Esophagus mucosa (tissue), 1 donor: ENCODE measurements around the gene SIVA1. TPM values are rescaled to one million over a fixed set of nuclear protein-coding genes. Genes with fewer than 3 reads are reported as not detected.
"Not testable (repeated sequence)": the region's sequence is repeated elsewhere in the genome, so short reads cannot be mapped to it uniquely, and the experiment has no call there.

ENCODE experiments used
- ATAC-seq: fragments of 200-7000 bp; cut with Tn5 transposase; one replicate; pipeline ENCODE4 v1.9.1; 2020
- total RNA-seq: library from RNA; stranded (reverse); gene quantifications from one replicate; pipeline ENCODE4 v1.2.4, GENCODE V29; 2023
- donor health status: DM: yes; HTN: yes; CAD: no.

The SIVA1 gene
- total RNA-seq, 1 donor from 2014 or later, result 51.6 TPM

DNA sequence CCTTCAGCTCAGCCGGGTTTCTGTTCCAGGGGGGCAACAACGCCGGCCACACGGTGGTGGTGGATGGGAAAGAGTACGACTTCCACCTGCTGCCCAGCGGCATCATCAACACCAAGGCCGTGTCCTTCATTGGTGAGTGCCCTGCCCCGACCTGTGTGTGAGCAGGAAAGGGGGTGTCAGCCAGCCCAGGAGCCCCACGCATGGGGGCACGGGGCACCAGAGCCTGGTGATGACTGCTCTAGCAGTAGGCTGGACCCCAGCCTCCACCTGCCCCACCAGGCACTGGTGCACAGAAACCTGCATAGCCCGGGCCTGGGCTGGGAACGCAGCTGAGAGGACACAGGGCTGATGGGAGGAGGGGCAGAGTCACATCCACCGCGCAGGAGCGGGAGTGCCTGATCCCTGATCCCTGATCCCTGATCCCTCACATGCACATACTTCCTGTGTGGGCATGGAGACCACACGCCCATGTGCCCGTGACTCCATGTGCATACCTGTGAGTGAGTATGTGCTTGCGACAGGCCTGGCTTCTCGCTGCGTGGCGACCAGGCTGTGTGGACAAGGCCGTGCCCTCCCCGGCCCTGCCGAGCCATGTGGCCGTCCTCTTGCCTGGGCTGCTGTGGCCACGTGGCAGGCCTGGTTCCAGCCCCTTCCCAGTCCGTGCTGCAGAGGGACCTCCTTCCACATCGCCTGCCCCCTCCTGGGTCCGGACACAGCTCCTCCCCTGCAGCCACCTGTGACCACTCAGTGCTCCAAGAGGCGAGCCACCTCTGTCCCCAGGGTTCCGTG lies 17.8 kb upstream of the SIVA1 start:
- ATAC-seq, result no peak

DNA sequence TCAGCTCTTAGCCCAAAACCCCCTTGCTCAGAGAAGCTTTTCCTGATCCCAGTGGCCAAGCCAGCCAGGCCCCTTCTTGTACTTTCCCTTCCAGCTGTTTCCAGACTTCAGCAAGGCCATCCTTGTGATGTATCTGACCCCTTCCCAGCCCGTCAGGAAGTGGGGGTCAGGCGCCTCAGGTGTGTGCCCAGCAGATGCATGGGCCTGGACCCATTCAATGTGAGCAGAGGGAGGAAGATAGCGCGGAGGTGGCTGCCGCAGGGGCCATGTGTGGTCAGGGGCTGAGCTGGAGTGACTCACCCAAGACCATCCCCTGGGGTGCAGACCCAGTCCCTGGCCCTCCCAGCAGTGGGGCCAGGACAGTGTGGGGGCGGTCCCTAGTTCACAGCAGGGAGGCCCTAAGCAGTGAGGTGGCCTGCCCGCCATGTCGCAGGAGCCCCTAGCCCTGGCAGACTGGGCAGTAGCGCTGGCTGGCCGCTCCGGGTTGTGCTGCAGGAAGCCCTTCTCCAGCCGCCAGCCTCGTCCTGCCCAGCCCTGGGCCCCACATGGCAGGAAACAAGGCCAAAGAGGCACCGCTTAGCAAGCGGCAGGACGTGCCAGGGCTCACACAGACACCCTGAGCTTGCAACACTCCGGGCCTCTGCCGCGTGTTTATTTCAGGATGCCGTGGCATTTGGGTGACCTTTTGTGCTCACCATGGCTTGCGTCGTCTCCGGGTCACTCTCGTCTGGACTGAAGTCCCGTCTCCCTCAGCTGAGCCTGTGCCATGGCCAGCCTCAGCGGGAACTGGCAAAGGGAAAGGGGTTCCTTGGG lies 16.9 kb upstream of the SIVA1 start:
- ATAC-seq, result peak; percentile 52

DNA sequence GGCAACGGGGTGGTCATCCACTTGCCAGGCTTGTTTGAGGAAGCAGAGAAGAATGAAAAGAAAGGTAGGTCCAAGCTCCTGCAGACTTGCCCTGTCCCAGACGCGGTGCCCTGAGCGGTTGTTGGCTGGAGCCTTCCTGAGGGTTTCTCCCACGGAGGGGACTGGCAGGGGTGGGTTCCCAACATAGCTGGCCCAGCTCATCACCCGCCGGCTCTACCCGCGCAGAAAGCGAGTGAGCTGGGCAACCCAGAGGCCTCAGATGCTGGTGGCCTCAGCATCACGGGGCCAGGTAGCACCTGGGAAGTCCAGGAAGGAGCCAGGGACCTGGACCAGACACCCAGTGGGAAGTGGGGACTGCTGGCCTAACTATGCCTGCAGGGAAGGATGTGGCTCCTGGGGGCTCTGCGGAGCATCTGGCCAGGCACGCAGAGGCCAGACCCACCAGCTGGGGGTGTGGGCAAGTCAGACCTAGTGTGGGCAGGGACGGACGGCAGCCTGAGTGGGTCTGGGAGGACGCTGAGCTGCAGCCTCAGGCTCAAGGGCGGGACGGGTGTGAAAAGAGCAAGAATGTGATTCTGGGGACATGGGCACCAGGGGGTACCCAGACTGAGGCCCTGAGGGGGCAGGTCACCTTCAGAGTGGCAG lies 14.4 kb upstream of the SIVA1 start:
- no peak for ATAC-seq

DNA sequence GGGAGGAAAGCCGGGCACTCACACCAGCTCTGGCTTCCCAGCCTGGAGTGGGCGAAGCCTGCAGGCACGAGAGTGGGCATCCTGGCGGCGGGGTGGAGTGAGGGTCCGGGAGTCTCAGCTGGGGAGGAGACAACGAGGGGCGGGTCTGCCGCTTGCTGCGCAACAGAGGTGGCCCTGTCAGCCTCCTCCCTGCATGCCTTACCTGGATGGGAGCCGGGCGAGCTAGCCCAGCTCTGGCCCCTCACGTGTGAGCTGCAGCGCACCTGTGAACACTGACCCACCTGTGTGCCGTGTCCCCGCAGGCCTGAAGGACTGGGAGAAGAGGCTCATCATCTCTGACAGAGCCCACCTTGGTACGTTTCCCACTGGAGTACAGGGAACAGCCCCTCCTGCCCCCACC lies 13.9 kb upstream of the SIVA1 start:
- no peak for ATAC-seq

DNA sequence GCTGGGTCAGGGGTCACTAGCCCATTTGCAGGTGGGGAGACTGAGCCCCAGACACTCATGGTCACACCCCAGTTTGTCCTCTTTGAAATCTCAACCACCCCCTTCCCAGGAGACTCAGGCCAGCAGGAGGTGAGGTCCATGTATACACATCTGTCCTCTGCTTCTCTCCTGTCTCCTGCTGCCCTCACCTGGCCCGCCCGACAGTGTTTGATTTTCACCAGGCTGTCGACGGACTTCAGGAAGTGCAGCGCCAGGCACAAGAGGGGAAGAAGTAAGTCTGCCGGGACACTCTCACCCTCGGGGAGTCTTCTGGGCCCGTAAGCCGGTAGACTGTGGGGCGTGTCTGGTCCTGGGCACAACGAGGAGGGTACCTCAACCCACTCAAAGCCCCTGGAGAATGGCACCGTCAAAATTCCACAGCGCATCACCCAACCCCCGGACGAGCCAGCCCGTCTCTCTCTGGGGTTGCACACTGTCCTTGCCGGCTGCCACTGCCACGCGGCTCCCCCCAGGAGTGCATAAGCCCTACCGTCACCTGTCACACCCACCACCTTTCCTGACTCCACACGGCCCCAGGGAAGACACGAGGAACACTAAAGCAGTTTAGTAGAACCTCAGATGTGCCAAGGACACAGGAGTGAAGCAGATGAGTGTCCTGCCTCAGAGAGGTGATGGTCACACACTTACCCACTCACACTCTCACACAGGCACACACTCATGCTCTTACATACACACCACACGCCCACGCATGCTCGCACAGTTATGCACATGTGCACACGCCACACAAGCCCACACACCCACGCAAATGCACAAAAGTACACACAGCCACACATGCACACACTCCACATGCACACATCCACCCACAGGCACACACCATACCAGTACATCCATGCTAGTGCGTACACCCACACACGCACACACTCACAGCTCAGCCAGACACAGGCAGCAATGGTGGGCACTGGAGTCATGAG lies 13.1 kb upstream of the SIVA1 start:
- ATAC-seq, result no peak

DNA sequence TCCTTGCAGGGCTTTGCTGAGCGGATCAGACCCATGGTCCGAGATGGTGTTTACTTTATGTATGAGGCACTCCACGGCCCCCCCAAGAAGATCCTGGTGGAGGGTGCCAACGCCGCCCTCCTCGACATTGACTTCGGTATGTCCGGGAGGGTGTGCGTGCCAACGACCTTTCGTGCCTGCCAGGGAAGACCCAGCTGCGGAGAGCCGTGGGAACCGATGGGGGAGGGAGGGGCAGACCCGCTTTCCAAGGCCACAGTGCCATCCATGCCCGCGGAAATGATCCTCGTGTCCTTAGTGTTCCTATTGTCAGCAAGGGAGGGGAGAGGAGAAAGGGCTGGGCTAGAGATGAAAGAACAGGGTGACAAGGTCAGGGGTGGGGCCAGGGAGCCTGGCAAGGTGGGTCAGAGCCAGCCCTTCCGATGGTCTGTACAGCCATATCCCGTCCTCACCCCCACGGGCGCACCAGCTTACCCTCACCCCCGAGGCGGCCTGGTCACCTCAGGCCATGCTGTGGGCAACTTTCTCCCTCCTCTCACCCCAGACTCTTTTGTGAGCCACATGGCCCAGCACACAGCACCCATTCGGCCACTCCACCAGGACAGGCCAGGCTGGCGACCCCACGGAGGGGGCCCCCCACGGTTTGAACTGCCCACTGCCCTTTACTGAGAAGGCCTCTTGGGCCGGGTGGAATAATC lies 11.7 kb upstream of the SIVA1 start:
- ATAC-seq, result no peak

DNA sequence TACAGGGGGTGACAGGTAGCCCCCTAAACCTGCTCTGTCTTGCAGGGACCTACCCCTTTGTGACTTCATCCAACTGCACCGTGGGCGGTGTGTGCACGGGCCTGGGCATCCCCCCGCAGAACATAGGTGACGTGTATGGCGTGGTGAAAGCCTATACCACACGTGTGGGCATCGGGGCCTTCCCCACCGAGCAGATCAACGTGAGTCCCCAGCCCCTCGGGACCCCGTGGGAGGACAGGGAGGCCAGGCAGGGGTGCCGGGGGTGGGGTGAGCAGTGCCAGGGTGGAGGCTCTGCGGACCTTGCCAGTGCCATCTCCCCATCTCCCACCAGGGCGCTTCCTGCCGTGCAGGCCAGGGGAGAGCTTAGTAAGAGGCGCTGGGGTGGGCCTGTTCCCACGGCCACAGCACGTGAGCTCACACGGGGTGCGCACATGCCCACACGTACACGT lies 11.1 kb upstream of the SIVA1 start:
- ATAC-seq, result no peak

DNA sequence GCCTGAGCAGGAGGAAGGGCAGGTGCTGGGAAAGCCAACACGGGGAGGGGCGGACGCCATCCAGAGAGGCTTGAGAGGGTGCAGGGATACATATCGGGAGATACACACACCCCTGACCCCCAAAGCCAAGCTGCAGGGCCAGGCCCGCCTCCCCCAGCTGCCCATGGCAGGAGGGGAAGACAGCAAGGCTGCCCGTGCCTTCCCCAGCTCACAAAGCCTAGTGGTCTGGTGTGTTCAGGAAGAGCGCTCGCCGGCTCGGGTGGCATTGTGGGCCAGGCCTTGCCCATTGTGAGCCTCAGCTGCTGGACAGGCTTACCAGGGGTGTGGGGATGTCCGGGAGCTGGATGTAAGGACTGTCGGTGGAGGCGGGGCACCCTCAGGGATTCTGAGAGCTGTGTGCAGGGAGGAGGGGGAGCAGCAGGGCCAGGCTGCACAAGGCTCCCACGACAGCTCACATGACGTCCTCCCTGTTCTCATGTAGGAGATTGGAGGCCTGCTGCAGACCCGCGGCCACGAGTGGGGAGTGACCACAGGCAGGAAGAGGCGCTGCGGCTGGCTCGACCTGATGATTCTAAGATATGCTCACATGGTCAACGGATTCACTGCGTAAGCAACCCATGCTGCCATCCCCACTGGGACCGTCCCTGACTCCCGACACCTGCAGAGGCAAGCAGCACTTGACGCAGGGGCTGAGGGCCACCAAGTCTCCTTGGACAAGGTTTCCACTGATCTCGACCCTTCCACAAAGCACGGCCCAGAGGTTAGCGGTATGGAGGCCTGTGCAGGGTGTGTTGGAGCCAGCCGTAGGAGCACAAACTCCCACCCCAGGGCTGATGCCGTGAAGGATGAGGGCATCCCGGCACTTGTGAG lies 10.1 kb upstream of the SIVA1 start:
- no peak for ATAC-seq

DNA sequence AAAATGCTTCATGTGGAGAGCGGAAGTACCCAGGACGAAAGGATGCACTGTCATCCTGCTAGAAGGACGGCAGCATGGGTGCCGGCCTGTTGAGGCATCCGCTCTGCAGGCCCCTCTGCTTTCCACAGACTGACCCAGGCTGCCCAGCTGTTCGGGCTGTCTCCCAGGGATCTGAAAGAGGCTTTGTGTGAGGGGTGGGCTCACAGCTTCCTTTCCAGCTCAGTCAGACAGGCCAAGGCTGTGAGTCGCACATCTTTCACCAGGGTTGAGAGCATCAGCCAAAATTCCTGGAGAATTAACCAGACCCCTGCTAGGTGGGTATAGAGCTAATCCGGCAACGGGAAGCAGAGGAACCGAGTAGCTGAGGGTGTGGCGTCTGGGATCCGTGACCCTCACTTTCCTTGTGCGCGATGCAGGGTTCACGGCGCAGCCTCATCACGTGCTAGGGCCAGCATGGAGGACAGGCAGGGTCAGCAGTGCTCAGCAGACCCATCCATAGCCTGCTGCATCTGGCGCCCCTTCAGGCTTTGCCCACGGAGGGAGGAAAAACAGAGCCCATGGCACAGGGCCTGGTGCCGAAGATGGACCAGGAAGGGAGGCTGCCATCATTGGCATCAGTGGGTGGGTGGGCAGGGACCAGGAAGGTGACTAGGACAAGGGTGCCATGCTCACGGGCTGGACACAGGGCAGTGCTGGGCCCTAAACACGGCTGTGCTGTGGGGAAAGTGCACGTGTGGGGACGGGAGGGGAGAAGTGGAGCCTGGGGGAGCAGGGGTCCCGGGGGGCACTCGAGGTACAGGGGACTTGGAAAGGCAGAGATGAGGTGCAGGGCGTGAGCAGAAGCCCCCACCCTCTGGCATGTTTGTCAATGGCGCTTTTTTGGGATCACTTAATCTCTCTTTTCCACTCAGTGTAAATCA lies 9.2 kb upstream of the SIVA1 start:
- ATAC-seq, result no peak

DNA sequence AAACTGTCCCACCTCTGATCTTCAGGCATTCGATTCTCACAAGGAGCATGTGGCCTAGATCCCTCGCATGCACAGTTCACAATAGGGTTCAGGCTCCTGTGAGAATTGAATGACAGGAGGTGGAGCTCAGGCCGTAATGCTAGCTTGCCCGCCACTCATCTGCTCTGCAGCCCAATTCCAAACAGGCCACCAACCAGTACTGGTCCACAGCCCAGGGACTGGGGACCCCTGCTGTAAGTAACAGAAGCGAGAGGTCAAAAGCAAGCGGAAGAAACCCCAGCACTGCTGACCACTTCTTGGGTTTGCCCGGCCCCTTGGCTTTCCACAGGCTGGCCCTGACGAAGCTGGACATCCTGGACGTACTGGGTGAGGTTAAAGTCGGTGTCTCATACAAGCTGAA lies 8.5 kb upstream of the SIVA1 start:
- no peak for ATAC-seq

DNA sequence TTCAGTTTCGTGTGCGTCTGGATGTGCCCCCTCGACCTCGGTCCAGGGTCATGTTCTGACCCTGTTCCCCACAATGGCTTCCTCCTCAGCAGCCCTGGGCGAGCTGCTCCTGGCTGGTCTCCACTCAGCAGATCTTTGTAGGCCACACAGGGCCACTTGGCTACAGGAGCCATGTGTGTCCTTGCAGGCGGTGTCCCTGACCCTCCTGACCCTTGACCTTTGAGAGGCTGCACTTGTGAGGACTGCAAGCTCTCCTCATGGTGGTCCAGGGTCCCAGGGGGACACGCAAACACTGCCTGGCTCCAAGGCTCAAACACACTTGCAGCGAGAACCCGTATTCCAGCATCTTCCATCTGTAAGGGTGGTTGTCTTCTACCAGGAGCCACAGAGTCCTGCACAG lies 7.5 kb upstream of the SIVA1 start:
- no peak for ATAC-seq

DNA sequence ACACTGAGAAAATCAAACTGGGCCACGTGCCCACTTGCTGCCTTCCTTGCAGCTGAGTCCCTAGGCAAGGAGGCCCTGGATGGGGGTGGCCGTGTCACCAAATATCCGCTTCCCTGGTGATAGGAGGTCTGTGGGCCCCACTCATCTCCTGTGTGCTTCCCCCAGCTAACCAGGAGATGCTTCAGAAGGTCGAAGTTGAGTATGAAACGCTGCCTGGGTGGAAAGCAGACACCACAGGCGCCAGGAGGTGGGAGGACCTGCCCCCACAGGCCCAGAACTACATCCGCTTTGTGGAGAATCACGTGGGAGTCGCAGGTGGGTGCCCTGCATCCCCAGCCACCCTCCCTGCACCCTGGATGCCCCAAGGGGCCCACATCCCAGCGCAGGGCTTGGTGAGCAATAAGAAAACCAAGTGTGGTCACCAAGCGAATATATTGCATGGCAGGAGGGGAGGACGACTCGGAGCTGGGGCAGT lies 6.8 kb upstream of the SIVA1 start:
- ATAC-seq, result no peak

DNA sequence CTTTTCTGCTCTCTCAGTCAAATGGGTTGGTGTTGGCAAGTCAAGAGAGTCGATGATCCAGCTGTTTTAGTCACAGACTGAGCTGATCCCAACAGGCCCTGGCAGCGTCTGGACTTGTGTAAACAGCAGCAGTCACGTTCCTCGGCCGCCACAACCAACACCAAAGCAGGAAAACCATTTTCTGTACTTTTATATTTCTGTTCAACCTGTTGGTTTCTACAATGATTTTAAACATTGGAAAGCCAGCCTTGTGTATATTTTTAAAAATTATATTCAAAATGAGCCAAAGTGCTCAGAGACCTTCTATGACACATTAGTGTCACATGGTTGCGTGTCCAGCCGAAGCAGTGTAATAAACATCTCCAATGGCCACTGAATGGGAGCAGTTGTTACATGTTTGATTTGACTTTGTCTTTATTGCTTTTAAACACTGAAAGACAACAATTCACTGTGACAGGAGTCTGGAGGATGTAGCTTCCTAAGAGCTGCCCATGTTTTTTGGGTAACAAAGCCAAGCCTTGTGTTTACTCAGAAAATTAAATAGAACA lies 5.9 kb upstream of the SIVA1 start:
- peak; percentile 49 for ATAC-seq

DNA sequence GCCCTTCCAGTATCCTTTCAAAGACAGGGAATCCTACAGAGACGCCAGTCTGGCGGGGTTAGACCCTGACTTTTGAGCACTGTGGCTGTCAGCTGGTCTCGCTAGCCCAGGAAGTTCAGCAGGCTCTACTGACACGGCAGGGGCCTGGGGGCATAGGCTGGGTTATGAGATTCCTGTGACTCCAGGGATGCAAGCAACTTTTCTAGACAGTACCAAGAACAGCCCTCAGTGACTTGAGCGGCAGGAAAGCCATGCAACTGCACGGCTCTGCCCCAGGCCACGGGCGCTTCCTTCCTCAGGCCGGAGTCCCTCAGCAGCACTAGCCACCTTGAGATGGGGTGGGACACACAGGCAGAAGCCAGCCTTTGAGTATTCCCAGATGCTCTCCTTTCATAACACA lies 5.1 kb upstream of the SIVA1 start:
- ATAC-seq, result no peak

DNA sequence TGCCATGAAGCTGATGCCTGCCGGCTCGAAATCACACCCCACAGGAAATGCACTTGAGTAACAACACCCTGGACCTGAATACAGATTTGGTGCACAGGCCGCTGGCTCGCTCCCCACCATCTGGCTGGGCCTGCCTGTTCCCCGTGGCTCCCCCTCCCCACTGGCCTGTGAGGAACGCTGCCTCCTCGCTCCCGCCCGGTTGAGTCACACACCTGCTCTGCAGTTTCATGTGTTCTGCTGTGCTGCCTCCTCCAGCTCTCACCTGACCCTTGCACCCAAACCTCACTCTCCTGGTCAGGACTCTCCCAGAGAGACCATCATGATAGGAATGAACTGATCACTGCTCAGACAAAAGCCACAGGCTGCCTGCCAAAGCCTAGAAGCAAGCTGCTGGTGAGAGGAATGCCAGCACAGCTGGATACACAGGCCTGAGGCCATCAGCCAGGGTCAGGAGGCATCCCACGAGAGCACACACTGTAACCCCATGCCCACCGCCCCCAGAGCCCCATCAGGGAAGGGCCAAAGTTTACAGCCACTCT lies 3.8 kb upstream of the SIVA1 start:
- ATAC-seq, result peak; percentile 7

DNA sequence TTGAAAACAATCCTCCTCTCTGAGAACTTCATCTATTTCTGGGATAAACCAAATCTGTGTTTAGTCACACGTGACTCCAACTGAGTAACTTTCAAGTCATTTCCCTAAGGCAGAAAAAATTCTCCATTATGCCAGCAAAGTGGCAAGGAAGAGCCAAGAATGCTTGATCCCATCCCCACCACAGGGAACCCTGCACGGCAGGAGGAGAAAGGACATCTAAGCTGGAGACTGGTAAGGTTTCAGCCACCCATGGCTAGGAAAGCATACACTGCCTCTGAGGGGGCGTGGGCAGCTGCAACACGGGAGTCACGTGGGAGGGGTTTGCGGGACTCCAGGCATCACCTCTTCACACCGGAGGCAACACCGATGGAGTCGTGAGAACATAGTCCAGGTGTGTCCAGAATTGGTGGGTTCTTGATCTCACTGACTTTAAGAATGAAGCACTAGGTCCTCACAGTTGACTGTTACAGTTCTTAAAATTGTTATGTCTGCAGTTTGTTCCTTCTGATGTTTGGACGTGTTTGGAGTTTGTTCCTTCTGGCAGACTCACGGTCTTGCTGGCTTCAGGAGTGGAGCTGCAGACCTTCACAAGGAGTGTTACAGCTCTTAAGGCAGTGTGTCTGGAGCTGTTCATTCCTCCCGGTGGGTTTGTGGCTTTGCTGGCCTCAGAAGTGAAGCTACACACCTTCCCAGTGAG lies 2.7 kb upstream of the SIVA1 start:
- no peak for ATAC-seq

DNA sequence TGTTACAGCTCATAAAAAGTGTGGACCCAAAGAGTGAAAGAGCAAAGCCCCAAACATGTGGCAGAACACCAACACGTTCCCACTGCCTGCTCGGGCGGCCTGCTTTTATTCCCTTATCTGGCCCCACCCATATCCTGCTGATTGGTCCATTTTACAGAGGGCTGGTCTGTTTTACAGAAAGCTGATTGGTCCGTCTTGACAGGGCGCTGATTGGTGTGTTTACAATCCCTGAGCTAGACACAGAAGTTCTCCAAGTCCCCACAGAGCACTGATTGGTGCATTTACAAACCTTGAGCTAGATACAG lies 2.2 kb upstream of the SIVA1 start:
- not testable (repeated sequence) for ATAC-seq
